ENCODE results near the gene ZNF688.
"Not testable (repeated sequence)": the region's sequence is repeated elsewhere in the genome, so short reads cannot be mapped to it uniquely, and the experiment has no call there.

The ZNF688 gene

GRCh38 chr16:30536391-30537024, 35.0 kb downstream of the ZNF688 start:
- DNase-seq, result peak in 1 of 10 donors; percentile 42
- intact Hi-C loops (cut with DNase I), result not testable (repeated sequence)

- intact Hi-C loops (cut with DNase I), result loop anchor here (1.0 kb wide), 1 partner anchor 23 kb away; the partner anchor contains the start of gene ZNF764
- peak in 7 of 10 donors; percentile 19 to 94 (median 49) for DNase-seq
Observed at GRCh38 chr16:30535777-30536190, 35.7 kb downstream of the ZNF688 start.

DNA sequence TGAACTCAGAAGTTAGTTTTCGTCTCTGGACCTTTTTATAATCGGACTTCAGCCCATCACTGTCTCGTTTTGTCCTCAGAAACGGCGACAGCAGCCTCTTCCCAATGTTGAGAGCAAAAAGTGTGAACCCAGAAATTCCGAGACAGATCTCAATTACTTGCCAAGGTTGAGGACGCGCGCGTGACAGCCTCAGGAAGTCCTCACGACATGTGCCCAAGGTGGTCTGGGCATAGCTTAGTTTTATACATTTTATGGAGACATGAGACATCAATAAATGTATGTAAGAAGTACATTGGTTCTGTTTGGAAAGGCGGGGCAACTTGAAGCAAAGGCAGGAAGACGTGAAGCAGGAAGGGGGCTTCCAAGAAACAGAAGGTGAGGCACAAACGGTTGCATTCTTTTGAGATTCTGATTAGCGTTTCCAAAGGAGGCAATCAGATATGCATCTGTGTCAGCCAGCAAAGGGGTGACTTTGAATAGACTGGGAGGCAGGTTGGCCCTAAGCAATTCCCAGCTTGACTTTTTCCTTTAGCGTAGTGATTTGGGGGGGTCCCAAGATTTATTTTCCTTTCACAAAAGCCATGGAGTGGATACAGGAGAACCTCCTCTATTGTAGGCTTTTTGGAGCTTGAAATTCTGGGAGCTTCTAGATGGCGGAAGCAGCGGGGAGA, 36.3 kb downstream of the ZNF688 start:
- DNase-seq, result no peak
- intact Hi-C loops (cut with DNase I), result loop anchor here (1.0 kb wide), 1 partner anchor 23 kb away; the partner anchor contains the start of gene ZNF764

DNA sequence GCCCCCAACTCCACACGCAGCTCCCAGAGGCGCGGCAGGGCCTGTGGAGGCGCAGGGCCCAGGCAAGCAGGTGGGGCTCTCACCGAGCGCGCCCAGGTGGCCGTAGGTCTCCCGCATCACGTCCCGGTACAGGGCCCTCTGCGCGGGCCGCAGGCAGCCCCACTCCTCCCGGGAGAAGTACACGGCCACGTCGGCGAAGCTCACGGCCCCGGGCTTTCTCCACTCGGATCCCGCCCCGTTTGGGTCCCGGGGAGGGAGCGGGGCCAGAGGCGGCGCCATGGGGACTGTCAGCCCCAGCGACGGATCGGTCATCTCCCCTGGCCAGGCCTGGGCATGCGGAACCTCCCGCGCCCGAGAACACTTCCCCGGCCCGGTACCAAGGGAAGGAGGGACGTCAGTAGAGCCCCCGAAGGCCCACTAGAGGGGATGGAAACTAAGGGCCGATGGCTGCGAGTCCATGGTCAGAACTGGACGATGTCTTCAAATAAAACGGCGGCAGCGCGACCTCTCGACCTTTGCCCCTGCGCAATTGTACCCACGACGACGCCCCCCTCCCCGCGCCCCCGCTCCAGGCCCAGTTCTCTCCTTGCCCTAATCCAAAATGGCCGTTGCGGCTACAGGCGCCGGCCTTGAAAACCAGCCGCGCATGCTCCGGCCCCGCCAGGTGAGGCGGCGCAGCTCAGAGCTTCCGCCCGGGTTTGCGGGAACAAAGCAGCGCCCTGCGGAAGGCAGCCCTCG, 37.0 kb downstream of the ZNF688 start, which contains the start of gene ZNF747:
ZNF747 (minus strand) TSS at position 491 of the 738 bp plus-strand sequence; CDS start at position 312, 179 bp downstream.
- intact Hi-C loops (cut with DNase I), result loop anchor here (1.0 kb wide), 2 partner anchors 8 to 24 kb away; partner anchors contain the start of genes ZNF764 and ZNF768
- DNase-seq, result peak; percentile 89 to 99 (median 94)

DNA sequence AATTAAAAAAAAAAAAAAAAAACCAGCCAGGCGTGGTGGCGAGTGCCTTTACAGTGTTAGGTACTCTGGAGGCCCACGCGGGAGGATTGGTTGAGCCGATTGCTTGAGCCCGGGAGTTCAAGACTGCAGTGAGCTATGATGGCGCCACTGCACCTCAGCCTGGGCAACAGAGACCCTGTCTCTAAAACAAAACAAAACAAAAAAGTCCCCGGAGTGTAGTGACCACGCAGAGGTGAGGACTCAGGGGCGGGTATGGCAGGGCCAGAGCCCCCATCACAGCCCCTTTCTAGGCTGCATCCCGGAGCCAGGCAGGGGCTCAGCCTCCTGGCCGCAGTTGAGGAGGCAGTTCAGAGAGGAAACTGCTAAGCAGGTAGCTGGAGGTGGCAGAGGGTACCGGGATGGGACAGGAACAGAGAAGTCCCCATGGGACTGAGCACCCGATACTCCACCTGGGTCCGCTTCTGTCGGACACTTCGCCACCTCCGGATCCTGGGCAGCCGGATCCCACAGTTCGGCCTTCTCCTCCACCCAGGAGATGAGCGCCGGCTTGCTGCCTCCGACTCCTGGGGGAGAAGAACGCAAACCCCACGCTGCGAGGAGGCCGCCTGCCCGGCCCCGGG, 37.7 kb downstream of the ZNF688 start:
- peak in 1 of 10 donors; percentile 30 for DNase-seq
- intact Hi-C loops (cut with DNase I), result loop anchor here (1.0 kb wide), 1 partner anchor 8 kb away; the partner anchor contains the start of gene ZNF768

GRCh38 chr16:30533146-30533522, 38.4 kb downstream of the ZNF688 start:
- intact Hi-C loops (cut with DNase I), result no loop called here
- peak in 1 of 10 donors; percentile 55 for DNase-seq

GRCh38 chr16:30532285-30533145, 39.0 kb downstream of the ZNF688 start:
- peak in 1 of 10 donors; percentile 54 for DNase-seq
- intact Hi-C loops (cut with DNase I), result no loop called here

DNA sequence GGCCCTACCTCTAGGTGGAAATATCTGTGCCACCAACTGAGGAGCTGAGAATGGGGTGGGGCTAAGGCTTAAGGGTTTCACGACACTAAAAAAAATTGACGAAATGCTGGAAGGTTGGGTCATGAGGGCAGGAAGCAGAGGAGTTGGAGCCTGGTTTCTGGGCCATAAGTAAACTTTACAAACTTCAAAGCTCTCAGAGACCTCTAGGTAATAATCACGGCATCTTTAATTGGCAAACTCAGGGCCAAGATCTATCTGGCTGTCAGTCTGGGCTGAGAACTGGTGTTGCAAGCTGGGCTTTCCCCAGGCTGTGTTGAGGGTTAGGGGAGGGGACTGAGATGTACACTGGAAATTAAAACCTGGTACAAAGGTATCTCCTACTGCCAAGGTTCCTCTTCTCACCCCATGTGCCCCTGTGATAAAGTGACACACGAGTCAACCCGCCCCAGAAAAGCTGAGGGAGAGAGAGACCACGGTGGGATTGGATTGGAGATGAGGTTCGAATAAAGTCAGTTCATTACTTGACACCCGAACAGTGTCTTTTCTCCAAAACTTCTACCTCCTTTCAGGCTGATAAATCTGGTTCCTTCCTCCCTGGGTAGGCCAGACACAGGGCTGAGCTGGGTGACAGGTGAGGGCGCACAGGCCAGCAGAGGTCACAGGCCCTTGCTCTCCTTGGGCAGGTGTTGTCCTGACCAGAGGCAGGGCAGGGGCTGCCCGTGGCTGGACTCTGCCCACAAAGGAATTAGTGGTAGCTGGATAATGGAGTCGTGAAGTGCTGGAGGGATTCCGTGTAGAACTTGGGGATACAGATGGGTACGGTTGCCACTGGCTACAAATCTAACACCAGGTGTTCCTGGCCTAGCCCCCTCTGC, 41.1 kb downstream of the ZNF688 start:
- intact Hi-C loops (cut with DNase I), result no loop called here
- DNase-seq, result peak in 1 of 10 donors; percentile 20

GRCh38 chr16:30528799-30529457, 42.6 kb downstream of the ZNF688 start:
- intact Hi-C loops (cut with DNase I), result loop anchor here (5.0 to 10.0 kb wide), 3 partner anchors 82 to 434 kb away; partner anchors contain the start of genes FBRS, SEPHS2, TBX6 and YPEL3
- peak in 1 of 10 donors; percentile 29 for DNase-seq

- peak in 2 of 10 donors; percentile 49 to 64 for DNase-seq
- intact Hi-C loops (cut with DNase I), result loop anchor here (2.0 to 10.0 kb wide), 4 partner anchors 31 to 433 kb away; partner anchors contain the start of genes FBRS, SEPHS2, TBX6 and YPEL3
Observed at GRCh38 chr16:30527635-30528178, 43.8 kb downstream of the ZNF688 start.

DNA sequence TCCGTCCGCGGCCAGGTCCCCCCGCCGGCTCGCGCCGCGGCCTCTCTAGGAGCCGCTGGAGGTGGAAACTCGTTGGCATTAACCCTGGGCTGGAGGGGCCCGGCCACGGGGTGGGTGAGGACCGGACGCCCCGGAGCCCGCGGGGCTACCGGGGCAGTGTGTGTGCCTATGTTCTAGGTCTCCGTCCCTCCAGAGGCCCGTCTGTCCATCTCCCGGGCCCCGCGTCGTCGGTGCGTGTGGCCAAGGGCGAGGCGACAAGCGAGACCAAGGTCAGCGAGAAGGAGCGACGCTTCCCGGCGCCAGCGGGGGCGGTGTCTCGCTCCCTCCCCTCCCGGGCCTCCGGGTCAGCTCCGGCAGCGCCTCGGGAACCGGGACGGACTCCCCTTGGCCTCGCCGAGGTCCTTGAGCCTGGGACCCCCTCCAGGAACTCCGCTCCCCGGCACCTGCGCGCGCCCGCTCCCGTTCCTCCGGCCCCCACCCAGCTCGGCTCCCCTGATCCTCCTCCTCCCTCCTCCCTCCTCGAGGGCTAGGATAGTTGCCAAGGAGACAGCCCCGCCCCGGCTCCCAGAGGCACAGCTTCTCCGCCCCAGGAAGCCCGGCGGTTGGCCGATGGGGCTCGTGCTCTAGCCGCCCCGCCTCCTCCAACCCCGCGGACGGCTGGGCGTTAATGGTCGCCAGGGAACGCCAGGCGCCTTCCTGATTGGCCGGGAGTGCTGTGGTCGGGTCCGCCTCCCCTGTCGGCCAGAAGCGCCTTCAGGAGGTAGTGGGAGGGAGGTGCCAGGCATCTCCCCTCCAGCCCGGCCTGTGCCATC, 44.5 kb downstream of the ZNF688 start:
- intact Hi-C loops (cut with DNase I), result loop anchor here (1.0 to 10.0 kb wide), 5 partner anchors 7 to 432 kb away; partner anchors contain the start of genes FBRS, SEPHS2, TBX6 and YPEL3
- peak; percentile 94 to 100 (median 98) for DNase-seq

GRCh38 chr16:30526137-30526822, 45.2 kb downstream of the ZNF688 start, which contains the start of gene ZNF768:
ZNF768 (minus strand) TSS chr16:30526566; CDS start chr16:30526413, 153 bp downstream.
- intact Hi-C loops (cut with DNase I), result loop anchor here (1.0 to 10.0 kb wide), 5 partner anchors 8 to 431 kb away; partner anchors contain the start of genes FBRS, SEPHS2, TBX6 and YPEL3
- peak in 7 of 10 donors; percentile 10 to 88 (median 30) for DNase-seq

GRCh38 chr16:30525844-30526136, 45.7 kb downstream of the ZNF688 start:
- intact Hi-C loops (cut with DNase I), result loop anchor here (1.0 to 10.0 kb wide), 5 partner anchors 9 to 431 kb away; partner anchors contain the start of genes FBRS, SEPHS2, TBX6 and YPEL3
- peak in 2 of 10 donors; percentile 4 to 59 for DNase-seq

GRCh38 chr16:30524575-30525568, 46.6 kb downstream of the ZNF688 start:
- intact Hi-C loops (cut with DNase I), result loop anchor here (5.0 to 10.0 kb wide), 3 partner anchors 78 to 430 kb away; partner anchors contain the start of genes FBRS, SEPHS2, TBX6 and YPEL3
- DNase-seq, result peak in 1 of 10 donors; percentile 80

Data from posterior cingulate gyrus (tissue), 11 donors.